Kidney tubule cell (primary cell): ENCODE data around the gene GRIFIN.
"Not testable (repeated sequence)": the region's sequence is repeated elsewhere in the genome, so short reads cannot be mapped to it uniquely, and the experiment has no call there.

Source experiments
- DNase-seq: peaks from one replicate; pipeline ENCODE4 v3.0.0-alpha.2; 2018; ENCODE audit warnings: low spot score

The GRIFIN gene

DNA sequence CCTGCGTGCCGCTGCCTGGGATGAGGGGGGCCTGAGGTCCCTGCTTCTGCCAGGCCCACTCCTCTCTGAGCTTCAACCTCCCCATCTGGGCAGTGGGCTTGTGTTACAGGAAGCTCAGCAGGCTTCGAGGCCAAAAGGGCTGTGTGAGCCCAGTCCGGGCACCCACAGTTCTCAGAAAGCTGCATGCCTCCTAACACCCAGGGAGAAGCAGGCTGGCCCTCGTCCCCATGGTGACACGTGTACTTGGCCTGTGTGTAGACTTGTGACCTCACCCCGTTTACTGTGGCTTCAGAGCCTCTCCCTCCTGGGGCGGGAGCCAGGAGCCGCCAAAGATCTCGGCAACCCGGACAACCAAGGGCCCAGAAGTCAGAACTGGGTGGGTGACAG lies 2.2 kb upstream of the GRIFIN start:
- DNase-seq, result peak; percentile 28

DNA sequence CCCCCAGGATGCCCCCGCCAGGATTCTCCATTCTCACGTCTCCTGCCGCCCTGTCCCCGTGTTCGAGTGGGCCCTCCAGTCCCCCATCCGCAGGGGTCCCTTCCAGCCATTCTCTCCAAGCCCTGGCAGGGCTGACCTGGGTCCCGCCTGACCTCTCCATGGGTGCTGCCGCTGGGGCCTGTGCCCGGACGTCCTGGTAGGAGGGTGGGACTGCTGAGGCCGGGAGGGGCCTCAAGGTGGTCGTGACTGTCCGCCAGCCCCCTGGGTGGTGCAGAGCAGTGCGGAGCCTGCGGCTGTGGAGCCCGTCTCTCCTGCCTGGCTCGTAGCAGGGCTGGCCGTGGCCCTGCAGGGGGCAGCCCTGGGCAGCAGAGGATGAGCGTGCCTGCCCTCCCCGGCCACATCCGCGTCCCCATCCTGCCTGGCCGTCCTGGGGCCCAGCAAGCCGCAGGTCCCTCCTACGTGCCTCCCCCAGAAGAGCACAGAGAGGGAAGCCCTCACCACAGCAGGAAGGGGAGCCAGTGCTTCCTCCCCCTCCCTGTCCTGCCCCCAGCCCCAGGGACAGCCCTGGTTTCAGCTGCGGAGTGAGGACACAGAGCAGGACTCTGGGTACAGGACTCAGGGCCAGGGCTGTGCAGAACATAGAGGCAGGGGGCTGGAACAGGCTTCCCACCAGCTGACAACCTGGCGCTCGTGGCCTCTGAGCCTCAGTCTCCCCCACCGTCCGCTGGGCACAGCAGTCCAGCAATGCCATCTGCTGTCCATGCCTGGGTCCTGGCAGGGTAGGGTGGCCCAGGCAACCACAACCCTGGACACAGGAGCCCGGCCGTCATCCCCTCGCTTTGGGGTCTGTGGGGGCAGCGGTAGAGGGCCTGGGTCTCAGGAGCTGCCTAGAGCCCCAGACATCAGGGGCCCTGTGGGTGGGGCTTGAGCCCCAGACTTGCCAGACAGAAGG lies 1.5 kb upstream of the GRIFIN start:
- DNase-seq, result peak; percentile 75

DNA sequence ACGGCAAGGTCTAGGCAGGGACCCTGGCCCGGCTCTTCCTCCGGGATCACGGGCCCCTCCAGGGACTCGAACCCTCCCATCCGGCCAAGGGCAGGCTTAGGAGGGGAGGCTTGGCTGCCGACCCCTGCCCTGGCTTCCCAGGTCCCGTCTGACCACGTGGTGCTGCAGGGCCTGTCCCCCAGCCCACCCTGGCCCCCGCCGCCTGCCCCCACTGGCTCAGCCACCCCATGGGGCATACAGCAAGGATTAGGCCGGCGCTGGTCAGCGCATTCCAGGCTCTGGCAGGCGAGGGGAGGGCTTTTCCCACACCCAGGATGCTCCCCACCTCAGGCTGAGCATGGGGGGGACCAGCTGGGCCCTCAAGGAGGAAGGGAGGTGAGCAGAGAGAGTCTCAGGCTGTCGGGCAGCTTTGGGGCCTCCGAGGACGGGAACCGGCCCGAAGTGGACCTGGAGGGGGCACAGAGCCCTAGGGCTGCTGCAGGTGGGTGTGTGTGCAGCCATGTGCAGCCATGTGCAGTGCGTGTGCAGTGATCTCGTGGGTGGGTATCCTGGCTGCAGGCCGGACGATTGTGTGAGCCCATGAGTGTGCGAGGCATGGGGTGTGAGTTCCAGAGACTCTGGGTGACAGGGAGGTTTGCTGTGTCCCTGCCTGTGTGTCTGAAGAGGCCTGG lies 713 bp upstream of the GRIFIN start:
- no peak for DNase-seq

DNA sequence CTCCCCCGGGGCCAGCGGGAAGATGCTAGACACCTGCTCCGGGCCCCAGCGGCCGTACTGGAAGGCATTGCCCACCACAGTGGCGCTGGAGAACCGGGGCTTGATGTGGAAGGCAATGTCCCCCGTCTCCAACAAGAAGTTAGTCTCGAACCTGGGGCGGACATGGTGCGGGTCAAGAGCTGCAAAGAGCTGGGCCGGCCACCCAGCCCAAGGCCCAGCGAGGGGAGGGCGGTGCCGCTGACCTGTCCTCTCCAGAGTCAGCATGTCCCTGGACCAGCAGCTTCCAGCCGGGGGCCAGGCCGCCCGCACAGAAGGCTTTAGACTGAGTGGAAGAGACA lies 551 bp downstream of the GRIFIN start:
- DNase-seq, result no peak

DNA sequence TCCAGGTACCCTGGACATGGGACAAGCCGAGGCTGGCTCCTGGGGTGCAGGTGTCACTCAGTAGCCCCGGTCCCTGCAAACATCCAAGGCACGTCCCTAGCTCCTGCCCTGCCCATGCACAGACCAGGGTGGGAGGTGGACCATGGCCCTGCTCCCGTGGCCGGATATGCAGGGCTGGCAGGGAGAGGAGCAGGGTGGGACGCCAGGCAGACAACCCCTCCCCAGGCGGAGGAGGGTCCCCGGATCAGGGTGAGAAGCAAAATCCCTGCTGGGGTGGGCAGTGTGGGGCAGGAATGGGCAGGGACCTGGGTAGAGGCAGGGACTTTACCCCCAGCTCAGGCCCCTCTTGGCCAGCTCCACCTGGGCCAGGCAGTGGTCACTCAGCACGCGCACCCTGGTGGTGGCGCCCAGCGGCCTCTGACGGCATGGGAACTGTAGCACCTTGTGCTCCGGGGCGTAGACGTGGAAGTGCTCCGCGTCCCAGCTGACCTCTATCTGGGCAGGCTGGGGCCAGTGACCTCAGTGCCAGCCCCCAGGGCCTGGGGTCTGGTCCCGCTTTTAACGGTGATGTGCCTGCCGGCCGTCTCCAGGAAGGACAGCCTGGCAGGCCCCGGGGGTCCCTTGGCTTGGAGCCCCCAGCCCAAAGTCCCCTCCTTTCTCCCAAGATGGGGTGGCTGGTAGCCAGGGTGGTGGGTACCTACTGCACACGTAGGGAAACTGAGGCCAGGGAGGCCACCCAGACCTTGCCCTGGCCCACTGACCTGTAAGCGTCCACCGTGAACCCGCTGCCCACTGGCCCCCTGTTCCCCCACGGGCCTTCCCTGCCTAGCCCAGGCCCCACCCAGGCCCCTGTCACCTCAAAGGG lies 1.2 kb downstream of the GRIFIN start:
- DNase-seq, result no peak

DNA sequence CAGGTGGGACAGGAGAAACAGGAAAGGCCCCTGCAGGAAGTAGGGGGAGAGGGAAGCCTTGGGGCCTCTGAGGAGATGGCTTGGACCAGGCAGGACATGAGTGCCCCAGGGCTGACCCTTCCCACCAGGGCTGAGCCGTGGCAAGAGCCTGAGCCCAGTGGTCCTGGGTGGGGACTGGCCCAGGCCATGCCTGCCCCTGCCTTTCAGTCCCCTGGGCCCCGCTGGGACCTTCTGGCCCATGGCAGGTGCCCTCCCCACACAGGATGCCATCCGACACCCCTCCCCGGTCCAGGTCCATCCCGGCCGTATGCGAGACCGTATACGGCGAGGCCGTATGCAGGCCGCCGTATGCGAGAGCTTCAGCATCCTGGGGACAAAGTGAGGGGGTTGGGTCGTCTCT lies 2.0 kb downstream of the GRIFIN start:
- no peak for DNase-seq

DNA sequence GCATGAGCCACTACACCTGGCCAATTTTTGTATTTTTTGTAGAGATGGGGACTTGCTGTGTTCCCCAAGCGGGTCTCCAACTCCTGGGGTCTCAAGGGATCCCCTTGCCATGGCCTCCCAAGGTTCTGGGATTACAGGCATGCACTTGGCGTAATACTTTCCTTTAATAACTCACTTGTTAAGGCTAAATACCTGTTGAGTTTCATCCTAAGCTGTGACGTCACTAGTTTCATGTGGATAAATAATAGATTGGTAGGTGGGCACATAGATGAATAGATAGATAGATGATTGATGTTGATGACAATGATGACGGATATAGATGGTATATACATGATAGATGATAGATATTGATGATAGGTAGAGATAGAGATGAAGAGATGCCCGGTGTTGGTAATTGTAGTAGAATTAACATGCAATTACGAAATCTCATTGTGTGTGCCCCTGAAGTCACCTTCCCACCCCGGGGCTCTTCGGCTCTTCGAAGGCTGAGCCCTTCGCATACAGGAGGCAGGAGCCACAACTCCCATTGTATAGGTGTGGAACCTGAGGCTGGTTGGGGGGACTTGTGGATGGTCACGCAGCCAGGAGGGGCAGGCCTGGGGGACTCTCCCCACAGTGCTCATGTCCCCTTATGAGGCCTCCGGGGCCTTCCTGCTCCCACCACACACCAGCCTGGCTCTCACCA lies 2.6 kb downstream of the GRIFIN start:
- no peak for DNase-seq

DNA sequence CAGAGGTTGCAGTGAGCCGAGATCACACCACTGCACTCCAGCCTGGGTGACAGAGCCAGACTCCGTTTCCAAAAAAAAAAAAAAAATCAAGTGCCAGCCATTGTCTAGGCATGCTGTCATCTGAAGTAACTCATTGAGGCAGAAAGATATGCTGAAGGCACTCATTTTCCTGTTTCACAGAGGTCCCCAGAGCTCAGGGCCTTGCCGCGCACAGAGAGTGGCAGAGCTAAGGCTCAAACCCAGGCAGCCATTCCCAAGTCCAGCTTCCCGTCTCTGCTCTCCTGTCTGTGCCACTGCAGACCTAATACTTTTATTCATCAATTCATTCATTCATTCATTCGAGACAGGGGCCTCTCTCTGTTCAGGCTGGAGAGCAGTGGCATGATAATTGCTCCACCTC lies 3.5 kb downstream of the GRIFIN start:
- DNase-seq, result peak; percentile 60

DNA sequence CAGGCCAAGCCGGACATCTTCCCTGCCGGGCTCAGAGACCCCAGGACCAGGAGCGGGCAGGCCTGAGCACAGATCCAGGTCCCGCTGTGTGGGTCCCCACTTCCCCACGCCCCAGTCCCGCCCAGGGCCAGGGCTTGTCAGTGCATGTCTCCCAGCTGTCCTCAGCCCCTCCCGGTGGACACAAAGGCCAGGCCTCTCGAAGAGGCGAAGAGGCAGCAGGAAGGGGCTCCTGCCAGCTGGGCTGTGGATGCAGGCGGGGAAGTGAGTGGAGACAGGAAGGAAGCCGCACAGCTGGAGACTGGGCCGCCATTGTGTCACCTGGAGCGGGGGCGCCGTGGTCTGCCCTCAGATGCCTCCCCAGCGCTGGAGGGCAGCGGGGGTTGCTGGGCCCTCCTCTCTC lies 4.8 kb downstream of the GRIFIN start:
- DNase-seq, result no peak

DNA sequence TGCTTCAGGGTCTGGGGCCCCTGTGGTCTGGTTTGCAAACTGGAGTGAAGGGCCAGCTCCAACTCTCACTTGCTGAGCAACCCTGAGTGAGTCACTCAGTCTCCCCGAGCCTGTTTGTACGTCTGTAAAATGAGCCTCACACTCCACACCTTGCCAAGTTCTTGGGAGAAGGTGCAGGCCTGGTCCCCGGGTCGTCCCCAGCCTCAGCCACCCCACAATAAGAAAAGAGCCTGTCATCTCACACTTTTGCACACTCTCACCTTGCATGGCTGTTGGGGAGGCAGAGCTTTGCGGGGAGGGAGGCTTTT lies 5.2 kb downstream of the GRIFIN start:
- DNase-seq, result no peak

DNA sequence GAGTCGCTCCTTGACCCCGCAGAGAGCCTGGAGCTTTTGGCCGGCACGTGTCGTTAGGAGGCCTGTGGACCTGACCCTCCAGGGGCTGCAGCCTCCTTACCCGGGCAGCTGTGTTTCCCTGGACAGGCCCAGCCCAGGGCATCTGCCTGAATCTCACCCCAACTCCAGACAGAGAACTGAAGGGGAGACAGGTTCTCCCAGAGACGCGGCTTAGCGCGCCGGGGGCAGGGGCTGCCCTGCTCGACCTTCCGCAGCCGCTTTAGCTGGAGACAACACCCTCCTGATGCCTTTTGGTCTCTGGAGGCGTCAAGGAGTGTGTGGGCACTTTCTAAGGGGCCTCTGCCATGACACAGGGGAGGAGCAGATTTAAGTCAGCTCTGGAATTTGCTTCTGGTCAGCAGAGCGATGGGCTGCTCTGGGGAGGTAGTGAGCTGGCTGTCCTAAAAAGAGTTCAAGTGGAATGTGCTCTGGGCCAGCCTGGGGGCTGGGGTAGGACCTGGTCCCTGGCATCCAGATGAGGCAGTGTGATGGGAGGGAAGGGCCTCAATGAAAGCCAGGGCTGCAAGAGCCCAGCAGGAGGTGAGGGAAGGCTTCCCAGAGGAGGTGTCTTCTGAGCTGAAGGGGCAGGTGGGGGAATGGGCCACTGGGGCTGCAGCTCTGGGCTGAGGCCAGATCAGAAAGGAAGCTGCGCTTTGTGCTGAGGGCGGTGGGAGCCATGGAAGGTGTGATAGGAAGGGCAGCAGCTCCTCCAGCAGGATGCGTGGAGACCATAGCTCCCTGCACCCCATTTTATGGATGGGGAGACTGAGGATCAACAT lies 5.8 kb downstream of the GRIFIN start:
- no peak for DNase-seq

DNA sequence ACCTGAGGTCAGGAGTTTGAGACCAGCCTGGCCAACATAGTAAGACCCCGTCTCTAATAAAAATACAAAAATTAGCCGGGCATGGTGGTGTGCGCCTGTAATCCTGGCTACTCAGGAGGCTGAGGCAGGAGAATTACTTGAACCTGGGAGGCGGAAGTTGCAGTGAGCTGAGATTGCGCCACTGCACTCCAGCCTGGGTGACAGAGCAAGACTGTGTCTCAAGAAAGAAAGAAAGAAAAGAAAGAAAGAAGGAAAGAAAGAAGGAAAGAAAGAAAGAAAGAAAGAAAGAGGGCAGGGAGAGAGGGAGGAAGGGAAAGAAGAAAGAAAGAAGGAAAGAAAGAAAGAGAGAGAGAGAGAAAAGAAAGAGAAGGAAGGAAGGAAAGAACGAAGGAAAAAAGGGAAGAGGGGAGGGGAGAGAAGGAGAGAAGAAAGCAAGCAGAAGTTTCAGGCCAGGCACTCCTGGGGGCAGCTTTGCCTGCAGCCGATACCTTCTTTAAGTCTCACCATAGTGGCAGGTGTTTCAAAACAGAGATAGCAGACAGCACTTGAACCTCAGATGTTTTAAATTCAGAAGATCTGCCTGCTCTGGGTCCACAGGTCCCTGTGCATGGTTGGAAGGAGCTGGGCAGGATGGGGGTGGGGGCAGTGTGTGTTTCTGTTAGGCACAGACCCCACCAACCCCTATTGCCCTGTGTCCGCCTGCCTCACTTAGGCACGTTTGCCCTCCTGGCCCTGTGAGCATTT lies 6.6 kb downstream of the GRIFIN start:
- DNase-seq, result not testable (repeated sequence)

DNA sequence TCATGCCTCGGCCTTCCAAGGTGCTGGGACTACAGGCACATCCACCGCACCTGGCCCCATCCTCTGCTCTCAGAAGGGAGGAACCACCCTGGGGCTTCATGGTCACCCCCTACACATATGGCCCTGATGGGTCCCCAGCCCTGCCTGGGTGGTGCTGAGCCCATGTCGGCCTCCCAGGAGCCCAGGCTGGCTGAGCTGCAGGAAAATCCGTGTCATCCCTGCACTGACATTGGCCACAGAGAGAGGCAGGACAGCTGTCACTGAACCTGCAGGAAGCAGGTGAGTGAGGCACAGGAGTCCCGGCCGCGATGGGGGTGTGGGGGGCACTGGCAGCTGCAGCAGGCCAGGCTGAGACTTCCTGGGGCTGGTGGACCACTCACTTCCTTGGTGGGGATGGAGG lies 8.0 kb downstream of the GRIFIN start:
- DNase-seq, result no peak

DNA sequence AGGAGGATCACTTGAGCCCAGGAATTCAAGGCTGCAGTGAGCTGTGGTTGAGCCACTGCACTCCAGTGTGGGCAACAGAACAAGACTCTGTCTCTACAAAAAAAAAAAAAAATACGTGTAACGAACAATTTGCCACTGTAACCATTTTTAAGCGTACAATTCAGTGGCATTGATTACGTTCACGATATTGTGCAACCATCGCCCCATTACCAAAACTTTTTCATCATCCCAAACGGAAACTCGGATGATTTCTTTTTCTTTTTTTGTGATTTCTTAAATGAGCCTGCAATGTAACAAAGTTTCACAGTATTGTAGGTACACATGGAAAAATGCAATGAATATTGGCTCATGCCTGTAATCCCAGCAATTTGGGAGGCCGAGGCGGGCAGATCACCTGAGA lies 9.5 kb downstream of the GRIFIN start:
- no peak for DNase-seq

DNA sequence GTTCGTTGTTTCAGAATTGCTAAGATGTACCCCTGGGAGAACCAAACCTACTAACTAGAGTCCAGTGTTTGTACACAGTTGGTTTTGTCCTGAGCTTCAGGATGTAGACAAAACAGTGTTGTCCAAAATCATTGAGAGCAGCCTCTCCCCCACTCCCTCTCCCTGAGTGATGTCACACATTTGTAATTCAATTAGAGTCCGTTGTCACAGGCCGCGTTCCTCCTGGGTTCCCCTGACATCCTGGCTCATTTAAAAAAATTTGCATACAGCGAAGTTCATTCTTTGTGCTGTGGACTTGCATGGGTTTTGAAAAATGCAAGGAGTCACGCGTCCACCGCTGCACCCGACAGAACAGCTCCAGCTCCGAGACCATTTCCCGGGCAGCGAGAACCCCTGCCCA lies 10.3 kb downstream of the GRIFIN start:
- DNase-seq, result no peak

DNA sequence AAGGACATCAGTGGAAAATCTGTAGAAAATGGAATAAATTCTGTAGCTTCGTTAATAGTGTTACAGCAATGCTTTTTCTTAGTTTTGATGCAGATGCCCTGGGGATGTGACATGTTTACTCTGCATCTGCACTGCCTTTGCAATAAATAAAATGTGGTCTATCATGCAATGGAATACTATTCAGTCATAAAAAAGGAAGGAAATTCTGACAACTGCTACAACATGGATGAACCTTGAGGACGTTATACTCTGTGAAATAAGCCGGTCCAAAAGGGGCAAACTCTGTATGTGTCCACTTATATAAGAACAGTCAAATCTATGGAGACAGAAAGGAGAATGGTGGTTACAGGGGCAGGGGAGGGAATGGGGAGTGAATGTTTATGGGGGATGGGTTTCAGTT lies 13.5 kb downstream of the GRIFIN start:
- no peak for DNase-seq

DNA sequence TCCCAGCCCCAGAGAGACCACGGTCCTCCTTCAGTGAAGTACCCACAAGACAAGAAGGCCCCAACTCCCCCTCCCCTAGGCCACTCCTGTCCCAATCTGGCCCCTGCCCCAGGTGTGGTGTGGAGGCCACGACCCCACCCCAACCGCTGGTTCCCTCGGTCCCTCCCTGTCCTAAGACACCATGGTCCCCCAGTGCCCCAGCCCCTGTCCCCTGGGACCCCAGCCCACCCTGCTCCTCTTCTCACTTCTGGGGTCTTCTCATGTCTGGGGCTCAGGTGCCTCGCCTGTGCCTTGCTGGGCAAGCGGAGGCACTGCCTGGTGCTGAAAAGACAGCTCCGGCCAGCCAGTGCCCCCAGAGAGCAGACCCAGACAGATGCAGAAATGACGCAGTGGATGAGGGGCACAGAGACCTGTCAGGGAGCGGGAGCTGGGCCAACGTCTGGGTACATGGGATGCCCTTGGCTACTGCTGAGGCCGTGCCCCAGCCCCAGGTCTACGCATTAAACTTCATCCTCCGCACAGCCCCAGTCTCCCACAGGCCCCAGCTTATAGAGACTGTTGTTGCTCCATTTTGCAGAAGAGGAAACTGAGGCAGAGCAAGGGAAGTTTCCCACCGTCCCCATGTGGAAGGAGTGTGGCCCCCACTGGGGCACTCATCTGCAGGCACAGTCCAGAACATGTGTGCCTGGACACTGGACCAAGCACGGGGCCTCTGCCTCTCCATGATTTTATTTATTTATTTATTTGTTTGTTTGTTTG lies 14.8 kb downstream of the GRIFIN start:
- DNase-seq, result no peak

DNA sequence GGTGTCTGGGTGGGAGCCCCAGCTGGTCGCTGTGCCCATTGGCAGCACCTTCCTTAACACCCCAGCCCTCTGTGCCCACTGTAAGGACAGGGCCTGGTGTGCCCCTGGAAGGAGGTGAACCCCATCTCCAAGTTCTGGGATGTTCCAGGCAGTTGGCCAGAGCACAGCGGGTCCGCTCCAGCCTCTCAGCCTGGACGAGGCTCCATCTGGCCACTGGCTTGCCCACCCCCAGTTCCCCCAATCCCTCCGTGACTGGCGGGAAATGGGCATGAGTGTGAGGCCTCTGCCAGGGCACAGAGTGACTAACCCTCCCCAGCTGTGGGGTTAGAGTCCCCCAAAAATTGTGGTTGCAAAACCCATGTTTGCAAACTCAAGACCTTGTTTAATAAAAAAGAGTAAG lies 15.6 kb downstream of the GRIFIN start:
- DNase-seq, result no peak

DNA sequence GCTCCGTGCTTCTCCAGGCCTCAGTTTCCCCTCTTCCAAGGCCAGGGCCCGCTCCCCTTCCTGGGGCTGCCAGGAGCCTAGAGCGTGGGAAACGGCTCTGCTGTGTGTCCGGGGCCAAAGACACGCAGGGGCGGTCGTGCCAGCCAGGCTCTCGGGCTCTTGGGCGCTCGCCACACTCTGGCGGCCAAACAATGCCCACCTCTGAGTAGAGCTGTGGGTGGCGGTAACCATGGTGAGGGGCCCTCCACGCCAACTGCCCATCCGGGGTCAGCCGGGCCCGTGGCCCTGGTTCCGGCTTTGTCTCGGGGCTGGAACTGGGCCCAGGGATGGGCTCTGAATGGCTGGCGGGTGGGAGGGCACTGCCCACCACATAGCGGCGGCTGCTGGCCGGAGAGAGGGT lies 16.0 kb downstream of the GRIFIN start:
- DNase-seq, result no peak

DNA sequence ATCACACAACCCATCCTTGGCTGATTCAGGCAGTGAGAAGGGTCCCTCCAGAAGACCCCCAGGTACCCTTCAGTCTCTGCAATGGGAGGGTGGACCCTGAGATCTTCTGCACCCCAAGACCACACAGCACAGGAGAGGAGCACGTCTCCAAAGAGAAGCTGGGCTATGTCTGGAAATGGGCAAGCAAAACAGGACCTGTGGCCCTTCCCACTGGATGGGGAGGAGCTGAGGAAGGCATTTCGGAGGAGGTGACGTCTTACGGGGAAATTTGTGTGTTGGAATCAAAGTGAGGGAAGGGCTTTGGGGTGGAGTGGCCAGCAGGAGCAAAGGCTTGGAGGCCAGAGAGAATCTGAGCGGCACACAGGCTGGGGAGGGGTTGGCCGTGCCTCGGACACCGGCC lies 16.5 kb downstream of the GRIFIN start:
- DNase-seq, result no peak
